ENCODE measurements around the gene FAHD2B. TPM values are rescaled to one million over a fixed set of nuclear protein-coding genes. Genes with fewer than 3 reads are reported as not detected.
"Not testable (repeated sequence)": the region's sequence is repeated elsewhere in the genome, so short reads cannot be mapped to it uniquely, and the experiment has no call there.

Gene FAHD2B
- total and polyA plus RNA-seq, 7 experiments from 2014 or later, result 11.5 to 24.8 (median 14.6) TPM

GRCh38 chr2:97092946-97093345, 1.7 kb downstream of the FAHD2B start:
- Mint-ChIP-seq H3K36me3 (peaks cover 0 to 13% (median 5%) of the 10 kb centered on the region in 5 donors), H3K27ac (peak overlapping the region in 2 of 9 donors; percentile 9 to 80), H3K4me1 (peaks cover 0 to 14% (median 7%) of the 10 kb centered on the region in 7 donors), H3K27me3 (peaks cover 0 to 11% (median 0%) of the 10 kb centered on the region in 5 donors)
- POLR2A ChIA-PET; H3K9me3 Mint-ChIP-seq; DNase-seq; H3K4me3 Mint-ChIP-seq; H3K9me3 ChIP-seq (ENCODE audit: control insufficient read depth in 2 of 3, low read length in 3 of 3); H3K4me1 ChIP-seq (ENCODE audit: control insufficient read depth in 2 of 2, insufficient read depth in 2 of 2, low read length in 2 of 2); intact Hi-C loops (cut with micrococcal nuclease); H3K4me3 ChIP-seq (ENCODE audit: low read length); CTCF ChIA-PET; H3K27me3 ChIP-seq (ENCODE audit: control insufficient read depth in 2 of 2, insufficient read depth in 2 of 2, low read length in 2 of 2); H3K36me3 ChIP-seq (ENCODE audit: control insufficient read depth in 2 of 3, insufficient read depth in 3 of 3, low read length in 3 of 3); H3K27ac ChIP-seq (ENCODE audit: low read depth, low read length); ATAC-seq: not testable (repeated sequence)

GRCh38 chr2:97088706-97089105, 6.0 kb downstream of the FAHD2B start:
- H3K4me3 Mint-ChIP-seq; ATAC-seq; H3K27ac ChIP-seq (ENCODE audit: low read depth, low read length): not testable (repeated sequence)

GRCh38 chr2:97085093-97085492, 9.6 kb downstream of the FAHD2B start:
- H3K27me3 Mint-ChIP-seq; H3K27ac Mint-ChIP-seq; H3K36me3 ChIP-seq (ENCODE audit: control insufficient read depth in 2 of 3, insufficient read depth in 3 of 3, low read length in 3 of 3); H3K9me3 ChIP-seq (ENCODE audit: control insufficient read depth in 2 of 3, low read length in 3 of 3); H3K4me1 ChIP-seq (ENCODE audit: control insufficient read depth in 2 of 2, insufficient read depth in 2 of 2, low read length in 2 of 2); ATAC-seq; DNase-seq; H3K9me3 Mint-ChIP-seq; H3K27ac ChIP-seq (ENCODE audit: low read depth, low read length); H3K27me3 ChIP-seq (ENCODE audit: control insufficient read depth in 2 of 2, insufficient read depth in 2 of 2, low read length in 2 of 2); H3K4me3 Mint-ChIP-seq; CTCF ChIA-PET; H3K4me1 Mint-ChIP-seq; POLR2A ChIA-PET; H3K4me3 ChIP-seq (ENCODE audit: low read length); intact Hi-C loops (cut with micrococcal nuclease): not testable (repeated sequence)
- H3K36me3 Mint-ChIP-seq, result peaks cover 2 to 26% (median 5%) of the 10 kb centered on the region in 5 donors

More at GRCh38 chr2:97088706-97089105, 6.0 kb downstream of the FAHD2B start:
- H3K9me3 ChIP-seq (ENCODE audit: control insufficient read depth in 2 of 3, low read length in 3 of 3); H3K36me3 ChIP-seq (ENCODE audit: control insufficient read depth in 2 of 3, insufficient read depth in 3 of 3, low read length in 3 of 3); H3K4me1 ChIP-seq (ENCODE audit: control insufficient read depth in 2 of 2, insufficient read depth in 2 of 2, low read length in 2 of 2); DNase-seq; intact Hi-C loops (cut with micrococcal nuclease); CTCF ChIA-PET; POLR2A ChIA-PET; H3K4me1 Mint-ChIP-seq; H3K27me3 Mint-ChIP-seq; H3K9me3 Mint-ChIP-seq; H3K27me3 ChIP-seq (ENCODE audit: control insufficient read depth in 2 of 2, insufficient read depth in 2 of 2, low read length in 2 of 2); H3K4me3 ChIP-seq (ENCODE audit: low read length): not testable (repeated sequence)
- Mint-ChIP-seq H3K27ac (peak overlapping the region in 1 of 9 donors; percentile 71), H3K36me3 (peaks cover 2 to 29% (median 5%) of the 10 kb centered on the region in 5 donors)

- H3K4me3 Mint-ChIP-seq; H3K4me3 ChIP-seq (ENCODE audit: low read length); H3K36me3 ChIP-seq (ENCODE audit: control insufficient read depth in 2 of 3, insufficient read depth in 3 of 3, low read length in 3 of 3); H3K4me1 ChIP-seq (ENCODE audit: control insufficient read depth in 2 of 2, insufficient read depth in 2 of 2, low read length in 2 of 2); POLR2A ChIA-PET; H3K9me3 ChIP-seq (ENCODE audit: control insufficient read depth in 2 of 3, low read length in 3 of 3); H3K27me3 Mint-ChIP-seq; intact Hi-C loops (cut with micrococcal nuclease); H3K4me1 Mint-ChIP-seq; H3K27ac ChIP-seq (ENCODE audit: low read depth, low read length); DNase-seq; CTCF ChIA-PET; ATAC-seq; H3K27ac Mint-ChIP-seq; H3K27me3 ChIP-seq (ENCODE audit: control insufficient read depth in 2 of 2, insufficient read depth in 2 of 2, low read length in 2 of 2); H3K9me3 Mint-ChIP-seq: not testable (repeated sequence)
- H3K36me3 Mint-ChIP-seq, result peaks cover 2 to 23% (median 5%) of the 10 kb centered on the region in 5 donors
These were observed 11.2 kb downstream of the FAHD2B start for GRCh38 chr2:97083516-97083915.

GRCh38 chr2:97082206-97082605, 12.5 kb downstream of the FAHD2B start:
- not testable (repeated sequence) for H3K36me3 ChIP-seq (ENCODE audit: control insufficient read depth in 2 of 3, insufficient read depth in 3 of 3, low read length in 3 of 3); ATAC-seq

GRCh38 chr2:97080855-97081254, 13.8 kb downstream of the FAHD2B start:
- H3K27ac Mint-ChIP-seq; ATAC-seq; H3K27me3 ChIP-seq (ENCODE audit: control insufficient read depth in 2 of 2, insufficient read depth in 2 of 2, low read length in 2 of 2); intact Hi-C loops (cut with micrococcal nuclease); H3K4me3 ChIP-seq (ENCODE audit: low read length); H3K27ac ChIP-seq (ENCODE audit: low read depth, low read length); H3K4me1 Mint-ChIP-seq; H3K27me3 Mint-ChIP-seq; H3K9me3 Mint-ChIP-seq; H3K4me3 Mint-ChIP-seq; H3K4me1 ChIP-seq (ENCODE audit: control insufficient read depth in 2 of 2, insufficient read depth in 2 of 2, low read length in 2 of 2); DNase-seq; POLR2A ChIA-PET; H3K9me3 ChIP-seq (ENCODE audit: control insufficient read depth in 2 of 3, low read length in 3 of 3); H3K36me3 ChIP-seq (ENCODE audit: control insufficient read depth in 2 of 3, insufficient read depth in 3 of 3, low read length in 3 of 3); CTCF ChIA-PET; H3K36me3 Mint-ChIP-seq: not testable (repeated sequence)

More at GRCh38 chr2:97082206-97082605, 12.5 kb downstream of the FAHD2B start:
- intact Hi-C loops (cut with micrococcal nuclease); CTCF ChIA-PET; H3K9me3 ChIP-seq (ENCODE audit: control insufficient read depth in 2 of 3, low read length in 3 of 3); DNase-seq; H3K4me1 ChIP-seq (ENCODE audit: control insufficient read depth in 2 of 2, insufficient read depth in 2 of 2, low read length in 2 of 2); H3K9me3 Mint-ChIP-seq; H3K4me3 ChIP-seq (ENCODE audit: low read length); H3K27me3 Mint-ChIP-seq; H3K27ac ChIP-seq (ENCODE audit: low read depth, low read length); H3K4me3 Mint-ChIP-seq; H3K27ac Mint-ChIP-seq; H3K27me3 ChIP-seq (ENCODE audit: control insufficient read depth in 2 of 2, insufficient read depth in 2 of 2, low read length in 2 of 2); H3K4me1 Mint-ChIP-seq; POLR2A ChIA-PET: not testable (repeated sequence)
- peaks cover 0 to 14% (median 3%) of the 10 kb centered on the region in 5 donors for H3K36me3 Mint-ChIP-seq

- H3K27me3 Mint-ChIP-seq, result peaks cover 0 to 11% (median 0%) of the 10 kb centered on the region in 5 donors
- H3K36me3 Mint-ChIP-seq, result not testable (repeated sequence)
These were observed 17.5 kb downstream of the FAHD2B start for GRCh38 chr2:97077213-97077612.

More at GRCh38 chr2:97077213-97077612, 17.5 kb downstream of the FAHD2B start:
- H3K4me3 ChIP-seq (ENCODE audit: low read length); H3K36me3 ChIP-seq (ENCODE audit: control insufficient read depth in 2 of 3, insufficient read depth in 3 of 3, low read length in 3 of 3); ATAC-seq; H3K4me3 Mint-ChIP-seq; H3K27ac ChIP-seq (ENCODE audit: low read depth, low read length); CTCF ChIA-PET; H3K27me3 ChIP-seq (ENCODE audit: control insufficient read depth in 2 of 2, insufficient read depth in 2 of 2, low read length in 2 of 2); H3K4me1 ChIP-seq (ENCODE audit: control insufficient read depth in 2 of 2, insufficient read depth in 2 of 2, low read length in 2 of 2); H3K9me3 ChIP-seq (ENCODE audit: control insufficient read depth in 2 of 3, low read length in 3 of 3); H3K9me3 Mint-ChIP-seq; H3K4me1 Mint-ChIP-seq; POLR2A ChIA-PET; DNase-seq; H3K27ac Mint-ChIP-seq; intact Hi-C loops (cut with micrococcal nuclease): not testable (repeated sequence)
